ENCODE data around the gene RRP36. TPM values are rescaled to one million over a fixed set of nuclear protein-coding genes. Genes with fewer than 3 reads are reported as not detected.

RRP36 gene
- total RNA-seq, 1 experiment from 2014 or later = 63.4 TPM

GRCh38 chr6:43024436-43024835, 3.0 kb downstream of the RRP36 start:
- Histone ChIP-seq H4K20me1 (ENCODE audit: insufficient read depth) (no peaks in the 10 kb centered on the region), H3K36me3 (ENCODE audit: control insufficient read depth in 1 of 2, insufficient read depth in 2 of 2, low read length in 2 of 2) (peaks cover 30 to 34% of the 10 kb centered on the region in 2 experiments; a peak in 3 of 4 replicates), H3K9me3 (ENCODE audit: control insufficient read depth in 1 of 2, insufficient read depth in 1 of 2, low read depth in 1 of 2, low read length in 2 of 2) (no peaks in the 10 kb centered on the region), H3K9ac (ENCODE audit: low read length) (no peak overlapping the region), H3K4me1 (ENCODE audit: control insufficient read depth in 1 of 2, insufficient read depth in 2 of 2, low read length in 2 of 2) (peaks cover 9 to 20% of the 10 kb centered on the region in 2 experiments), H2AFZ (ENCODE audit: low read depth, low read length, poor library complexity, severe bottlenecking) (no peak overlapping the region), H3K4me3 (replicated peaks in 1 of 2; ENCODE audit: low read depth in 1 of 2, low read length in 2 of 2) (no peak overlapping the region), H3K27me3 (ENCODE audit: insufficient read depth, low read length) (no peaks in the 10 kb centered on the region), H3K4me2 (ENCODE audit: low read length) (no peak overlapping the region), H3K27ac (ENCODE audit: low read depth, low read length) (no peak overlapping the region), H3K9me2 (ENCODE audit: insufficient read depth) (no peaks in the 10 kb centered on the region), H3K79me2 (ENCODE audit: insufficient read depth, low read length) (peaks cover 45% of the 10 kb centered on the region)
- TSS peak; percentile 14 for BruUV-seq (replicated peaks)
- ChIA-PET POLR2A (interaction anchor here (1.6 to 2.0 kb wide), 3 partner anchors 8 to 40 kb away, joined by 3 to 7 read pairs (median 5); partner anchors contain the start of genes KLHDC3, MEA1 and PPP2R5D), RAD21 (ENCODE audit: low non-redundant PET in 1 of 2, low total read pairs in 2 of 2, uncharacterized antibody in 2 of 2, unreplicated experiment in 2 of 2) (no interaction called here), CTCF (no interaction called here)
- no peak for DNase-seq (ENCODE audit: low read depth, low spot score)
- 0 out of 2 replicates have a peak, but pooled peaks have one; percentile 17 for TF ChIP-seq POLR2AphosphoS5 (IDR thresholded peaks at IDR 0.05; ENCODE audit: low read depth, low read length)
- TF ChIP-seq ATF3 (IDR thresholded peaks at IDR 0.05) = no peak
- ATAC-seq = no peak
- intact Hi-C loops (cut with micrococcal nuclease) = no loop called here

DNA sequence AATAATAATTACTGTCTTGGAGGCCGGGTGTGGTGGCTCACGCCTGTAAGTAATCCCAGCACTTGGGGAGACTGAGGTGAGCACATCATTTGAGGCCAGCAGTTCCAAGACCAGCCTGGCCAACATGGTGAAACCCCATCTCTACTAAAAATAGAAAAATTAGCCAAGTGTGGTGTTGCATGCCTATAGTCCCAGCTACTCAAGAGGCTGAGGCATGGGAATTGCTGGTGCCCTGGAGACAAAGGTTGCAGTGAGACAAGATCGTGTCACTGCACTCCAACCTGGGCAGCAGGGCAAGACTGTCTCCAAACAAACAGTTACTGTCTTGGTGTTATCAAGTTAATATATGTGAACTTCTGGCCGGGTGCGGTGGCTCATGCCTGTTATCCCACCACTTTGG, 4.9 kb downstream of the RRP36 start:
- no TSS peak for BruUV-seq (replicated peaks)
- CTCF ChIA-PET = no interaction called here
- TF ChIP-seq POLR2A (IDR thresholded peaks at IDR 0.05; ENCODE audit: borderline replicate concordance, extremely low read depth, insufficient read depth, insufficient read length) (no peak), SIN3A (IDR thresholded peaks at IDR 0.05; ENCODE audit: low read depth) (no peak), ZNF274 (IDR thresholded peaks at IDR 0.05; ENCODE audit: low read depth, low read length) (no peak), FOSL1 (IDR thresholded peaks at IDR 0.05; ENCODE audit: low read depth) (no peak), YY1 (IDR thresholded peaks at IDR 0.05; ENCODE audit: extremely low read depth, insufficient replicate concordance, low read depth, low read length) (no peak), POLR2AphosphoS5 (IDR thresholded peaks at IDR 0.05; ENCODE audit: low read depth, low read length) (no peak), MAX (IDR thresholded peaks at IDR 0.05) (no peak), ZFX (IDR thresholded peaks at IDR 0.05) (no peak), ELF1 (IDR thresholded peaks at IDR 0.05; ENCODE audit: borderline replicate concordance, low read depth) (no peak), ZBTB33 (IDR thresholded peaks at IDR 0.05; ENCODE audit: extremely low read depth, insufficient replicate concordance, low read length) (no peak), RAD21 (IDR thresholded peaks at IDR 0.05; ENCODE audit: low read depth) (no peak), EZH2phosphoT487 (IDR thresholded peaks at IDR 0.05; ENCODE audit: borderline replicate concordance) (no peak), TCF7L2 (IDR thresholded peaks at IDR 0.05; ENCODE audit: borderline replicate concordance, extremely low read depth, insufficient read depth, insufficient read length) (no peak), SP1 (IDR thresholded peaks at IDR 0.05; ENCODE audit: low read depth) (no peak), CEBPB (IDR thresholded peaks at IDR 0.05; ENCODE audit: low read depth) (no peak), CBX3 (IDR thresholded peaks at IDR 0.05; ENCODE audit: low read depth) (no peak), SRF (IDR thresholded peaks at IDR 0.05; ENCODE audit: low read depth) (no peak)

More for the DNA sequence above, 4.9 kb downstream of the RRP36 start:
- DNase-seq (ENCODE audit: low read depth, low spot score) (no peak), ATAC-seq (no peak)
- Histone ChIP-seq H3K4me2 (ENCODE audit: low read length) (no peak overlapping the region), H3K79me2 (ENCODE audit: insufficient read depth, low read length) (peaks cover 42% of the 10 kb centered on the region), H4K20me1 (ENCODE audit: insufficient read depth) (no peaks in the 10 kb centered on the region), H3K36me3 (ENCODE audit: control insufficient read depth in 1 of 2, insufficient read depth in 2 of 2, low read length in 2 of 2) (peaks cover 37 to 41% of the 10 kb centered on the region in 2 experiments), H3K27me3 (ENCODE audit: insufficient read depth, low read length) (no peaks in the 10 kb centered on the region), H3K9me3 (ENCODE audit: control insufficient read depth in 1 of 2, insufficient read depth in 1 of 2, low read depth in 1 of 2, low read length in 2 of 2) (no peaks in the 10 kb centered on the region), H3K4me1 (ENCODE audit: control insufficient read depth in 1 of 2, insufficient read depth in 2 of 2, low read length in 2 of 2) (peaks cover 5 to 9% of the 10 kb centered on the region in 2 experiments), H3K9me2 (ENCODE audit: insufficient read depth) (no peaks in the 10 kb centered on the region), H3K9ac (ENCODE audit: low read length) (no peak overlapping the region), H3K4me3 (replicated peaks in 1 of 2; ENCODE audit: low read depth in 1 of 2, low read length in 2 of 2) (no peak overlapping the region), H3K27ac (ENCODE audit: low read depth, low read length) (no peak overlapping the region), H2AFZ (ENCODE audit: low read depth, low read length, poor library complexity, severe bottlenecking) (no peak overlapping the region)
- RAD21 ChIA-PET (ENCODE audit: low non-redundant PET in 1 of 2, low total read pairs in 2 of 2, uncharacterized antibody in 2 of 2, unreplicated experiment in 2 of 2) = no interaction called here
- intact Hi-C loops (cut with micrococcal nuclease) = no loop called here
- POLR2A ChIA-PET = no interaction called here
